CD4-positive, alpha-beta T cell treated with Interleukin-10 for 1 hour (primary cell): ENCODE data around the gene BTBD7.

Source experiments
- DNase-seq: peaks from one replicate; pipeline ENCODE4 v3.0.0-alpha.2; 2020

BTBD7 gene

DNA sequence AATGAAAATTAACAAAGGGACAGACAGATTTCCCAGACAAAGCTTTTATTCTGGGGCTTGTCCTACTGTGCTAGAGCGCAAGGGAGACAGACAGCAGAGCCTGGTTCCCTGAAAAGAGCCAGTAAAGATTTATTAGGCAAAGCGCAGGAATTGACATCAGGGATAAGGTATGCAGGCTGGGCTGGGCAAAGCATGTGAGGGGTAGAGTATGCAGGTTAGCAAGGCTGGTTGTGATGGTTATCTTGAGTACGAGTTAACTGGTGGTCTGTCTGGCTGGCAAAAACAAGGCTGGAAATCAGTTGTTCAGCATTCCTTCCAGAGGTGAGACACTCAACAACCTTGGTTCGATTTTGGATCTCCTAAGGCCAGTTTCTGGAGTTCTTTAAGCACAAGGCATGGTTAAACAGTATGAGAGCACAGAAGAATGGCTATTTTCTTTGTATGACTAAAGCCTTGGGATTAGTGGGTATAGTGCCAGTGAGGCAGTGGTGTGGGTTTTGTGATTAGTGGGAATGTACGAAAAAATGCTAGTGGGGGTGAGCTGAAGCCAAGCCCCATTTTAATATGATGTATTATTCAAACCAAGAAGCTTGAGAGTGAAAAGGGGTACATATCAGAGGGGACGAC, 30.9 kb downstream of the BTBD7 start:
- no peak for DNase-seq

DNA sequence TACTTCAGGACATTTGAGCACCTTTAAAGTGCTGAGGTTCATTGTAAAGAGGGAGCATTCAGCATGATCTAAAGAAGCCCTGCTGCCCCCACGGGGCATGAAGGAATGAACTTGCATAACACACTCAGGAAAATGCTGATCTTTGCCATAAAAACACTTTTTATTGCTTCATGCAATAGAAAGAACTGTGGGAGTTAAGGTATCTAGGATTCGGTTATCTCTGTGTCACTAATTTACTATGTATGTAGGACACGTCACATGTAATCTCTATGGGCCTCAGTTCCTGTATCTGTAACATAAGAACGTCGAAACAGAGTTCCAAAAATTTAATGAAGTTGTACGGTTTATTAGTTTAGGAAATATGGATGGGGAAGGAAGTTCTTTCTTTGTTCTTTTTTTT, 33.0 kb downstream of the BTBD7 start:
- no peak for DNase-seq

DNA sequence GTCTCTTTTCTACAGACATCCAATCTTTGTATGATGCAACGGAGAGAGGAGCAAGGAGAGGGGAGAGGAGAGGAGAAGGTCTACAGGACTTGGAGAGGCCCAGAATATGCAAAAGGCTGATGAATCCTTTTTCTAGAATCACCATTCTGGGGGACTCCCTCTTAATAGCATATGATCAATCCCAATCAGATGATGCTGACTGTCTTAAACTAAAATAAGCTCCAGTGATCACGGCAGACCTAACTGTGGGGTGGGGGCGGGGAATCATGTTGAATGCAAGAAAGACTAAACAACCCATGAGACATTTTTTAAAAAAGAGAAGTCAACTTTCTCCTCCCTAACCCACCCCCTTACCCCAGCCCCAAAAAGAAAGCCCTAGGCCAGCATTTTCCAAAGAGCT, 33.4 kb downstream of the BTBD7 start:
- no peak for DNase-seq

- no peak for DNase-seq
Measured at GRCh38 chr14:93295541-93296220, 37.2 kb downstream of the BTBD7 start.

DNA sequence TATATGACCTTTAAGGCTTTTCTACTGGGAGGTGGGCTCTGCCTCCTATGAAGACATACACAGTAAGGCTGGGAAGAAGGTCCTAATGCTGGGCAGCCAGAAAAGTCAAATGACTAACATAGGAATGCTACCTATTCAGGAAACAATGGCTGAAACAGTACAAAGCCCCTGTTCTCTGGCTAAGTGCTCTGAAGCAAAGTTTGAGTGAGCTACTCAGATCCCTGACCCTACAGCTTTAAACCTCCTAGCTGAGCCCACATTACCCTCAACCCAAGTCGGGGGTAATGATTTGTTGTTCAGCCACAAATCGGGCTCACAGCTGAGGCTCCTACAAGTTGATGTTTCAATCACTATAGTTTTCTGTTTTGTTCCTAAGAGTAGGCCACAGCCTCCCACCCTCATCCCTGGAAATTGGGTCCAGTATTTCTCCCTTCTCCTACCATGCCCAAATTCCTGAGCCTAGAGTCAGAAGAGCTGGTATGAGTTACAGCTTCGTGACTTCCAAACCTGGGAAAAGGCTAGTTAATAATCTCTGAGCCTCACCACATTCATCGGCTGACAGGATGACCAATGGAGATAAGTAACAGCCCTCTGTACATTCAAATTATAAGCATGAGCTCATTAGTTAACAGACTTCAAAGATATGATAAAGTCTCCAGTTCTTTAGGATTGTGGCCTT, 46.5 kb downstream of the BTBD7 start:
- no peak for DNase-seq

DNA sequence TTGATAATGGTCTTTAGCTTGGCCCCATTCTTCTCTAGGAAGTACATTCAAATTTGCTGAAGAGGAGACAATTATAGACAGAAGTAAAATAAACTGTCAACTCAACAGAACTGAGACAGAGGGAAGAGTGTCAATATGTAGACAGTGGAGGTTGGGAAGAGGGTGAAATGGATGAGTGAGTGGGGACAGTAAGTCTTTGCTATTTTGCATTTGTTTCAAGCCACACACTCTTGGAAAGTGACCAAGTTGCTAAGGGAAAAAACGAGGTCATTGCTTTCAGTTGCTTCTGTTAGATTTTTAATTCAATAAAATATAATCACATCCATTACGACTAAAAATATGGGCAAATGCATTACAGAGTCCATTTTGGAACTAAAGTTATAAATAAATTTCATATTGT, 47.8 kb downstream of the BTBD7 start:
- no peak for DNase-seq

DNA sequence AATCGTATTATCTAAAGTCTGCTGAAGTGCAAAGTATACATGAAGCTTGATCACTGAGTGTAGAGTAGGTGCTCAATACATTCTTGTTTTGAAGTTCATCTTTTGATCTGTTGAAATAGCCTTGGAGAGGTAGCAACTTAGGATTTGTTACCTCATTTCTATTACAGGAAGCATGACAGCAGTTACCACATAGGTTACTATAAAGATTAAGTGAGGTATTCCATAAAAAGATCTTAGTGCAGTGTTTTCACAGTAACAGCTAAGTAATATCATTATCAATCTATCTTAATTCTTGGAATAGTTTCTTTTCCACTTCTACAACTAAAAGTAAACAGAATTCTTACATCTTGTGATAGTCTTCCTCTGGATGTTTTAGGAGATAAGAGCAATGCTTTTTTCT, 50.9 kb downstream of the BTBD7 start:
- DNase-seq, result no peak

GRCh38 chr14:93280743-93281142, 52.1 kb downstream of the BTBD7 start:
- no peak for DNase-seq

DNA sequence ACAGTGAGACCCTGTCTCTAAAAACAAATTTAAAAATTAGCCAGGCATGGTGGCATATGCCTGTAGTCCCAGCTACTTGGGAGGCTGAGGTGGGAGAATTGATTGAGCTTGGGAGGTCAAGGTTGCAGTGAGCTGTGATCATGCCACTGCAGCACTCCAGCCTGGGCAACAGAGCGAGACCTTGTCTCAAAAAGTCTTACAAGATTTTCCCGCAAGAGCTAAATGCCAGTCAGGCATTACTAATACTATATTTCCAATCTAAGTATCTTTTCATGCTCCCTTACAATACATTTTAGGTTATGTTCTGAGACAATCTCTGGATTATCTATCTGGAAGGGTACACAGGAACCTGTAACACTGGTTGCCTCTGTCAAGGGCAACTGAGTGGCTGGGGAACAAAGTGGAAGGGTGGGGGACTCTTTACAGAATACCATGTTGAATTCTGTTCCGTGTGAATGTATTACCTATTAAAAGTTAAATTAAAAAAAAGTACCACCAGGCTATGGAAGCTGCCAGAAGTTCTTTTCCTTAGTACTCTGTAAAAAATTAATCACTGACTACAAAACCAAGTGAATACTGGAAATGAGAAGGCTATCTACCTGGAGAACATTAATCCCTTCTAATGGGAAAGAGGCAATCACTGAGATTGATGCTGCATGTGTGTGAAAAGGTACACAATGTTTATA, 56.7 kb downstream of the BTBD7 start:
- no peak for DNase-seq

- no peak for DNase-seq
Measured at GRCh38 chr14:93274055-93274806, 58.6 kb downstream of the BTBD7 start.

- DNase-seq, result no peak
Measured at GRCh38 chr14:93271111-93271510, 61.7 kb downstream of the BTBD7 start.

GRCh38 chr14:93269341-93270068, 63.3 kb downstream of the BTBD7 start:
- DNase-seq, result no peak

DNA sequence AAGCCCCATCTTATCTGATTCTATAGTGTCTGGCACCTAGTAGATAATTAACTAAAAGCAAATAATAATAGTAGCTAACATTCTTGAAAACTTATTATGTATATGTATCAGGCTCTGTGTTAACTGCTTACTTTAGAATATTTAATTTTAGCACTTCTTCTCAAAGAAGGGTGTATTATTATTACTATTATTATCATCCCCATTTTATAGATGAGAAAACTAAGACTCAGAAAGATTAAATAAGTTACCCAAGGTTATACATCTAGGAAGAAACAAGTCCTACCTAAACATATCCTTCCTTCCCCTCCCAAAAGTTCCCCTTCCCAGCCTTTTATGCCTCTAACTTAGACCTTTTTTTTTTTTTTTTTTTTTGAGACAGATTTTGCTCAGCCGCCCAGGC, 64.4 kb downstream of the BTBD7 start:
- no peak for DNase-seq

DNA sequence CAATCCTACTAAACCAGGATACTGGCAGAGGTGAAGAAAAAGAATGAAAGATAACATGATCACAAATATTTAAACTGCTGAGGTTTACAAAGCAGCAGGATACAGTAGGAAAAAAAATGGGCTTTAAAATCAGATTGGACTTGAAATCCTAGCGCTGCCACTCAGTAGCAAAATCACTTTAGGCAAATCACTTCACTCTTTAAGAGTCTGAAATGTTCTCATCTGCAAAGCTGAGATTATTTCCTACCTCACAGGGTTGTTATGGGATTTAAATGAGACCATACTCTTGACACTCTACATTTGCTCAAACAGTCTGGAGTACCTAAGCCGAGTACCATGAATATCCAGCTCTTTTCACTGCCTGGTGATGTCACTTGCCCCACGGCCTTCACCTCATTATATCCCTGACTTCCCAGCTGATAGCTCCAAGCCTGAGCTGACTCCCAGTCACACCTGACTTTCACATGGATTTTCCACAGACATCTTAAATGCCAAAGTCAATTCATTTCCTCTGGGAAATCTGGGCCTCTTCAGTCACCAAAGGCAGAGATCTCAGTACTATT, 65.6 kb downstream of the BTBD7 start:
- no peak for DNase-seq

DNA sequence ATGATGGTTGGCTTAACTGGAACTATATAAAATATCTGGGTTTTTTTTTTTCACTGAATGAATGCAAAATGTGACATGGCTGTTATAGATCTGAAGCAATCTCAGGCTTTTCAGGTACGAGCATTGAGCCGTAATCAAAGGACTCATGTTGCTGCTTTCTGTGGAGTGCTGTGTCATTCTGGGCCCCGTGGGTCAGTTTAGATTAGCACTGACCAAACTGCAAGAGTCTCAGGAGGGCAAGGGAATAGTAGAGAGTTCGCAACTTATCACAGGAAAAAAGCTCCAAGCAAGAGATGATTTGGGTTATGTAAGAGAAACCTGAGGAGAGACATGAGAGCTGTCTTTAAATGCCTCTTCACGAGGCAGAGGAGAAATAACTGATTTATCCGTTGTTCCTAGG, 66.7 kb downstream of the BTBD7 start:
- no peak for DNase-seq

GRCh38 chr14:93263416-93263815, 69.4 kb downstream of the BTBD7 start:
- no peak for DNase-seq

- no peak for DNase-seq
Measured at GRCh38 chr14:93262446-93262845, 70.4 kb downstream of the BTBD7 start.

- DNase-seq, result no peak
Measured at GRCh38 chr14:93249128-93249831, 83.6 kb downstream of the BTBD7 start.

DNA sequence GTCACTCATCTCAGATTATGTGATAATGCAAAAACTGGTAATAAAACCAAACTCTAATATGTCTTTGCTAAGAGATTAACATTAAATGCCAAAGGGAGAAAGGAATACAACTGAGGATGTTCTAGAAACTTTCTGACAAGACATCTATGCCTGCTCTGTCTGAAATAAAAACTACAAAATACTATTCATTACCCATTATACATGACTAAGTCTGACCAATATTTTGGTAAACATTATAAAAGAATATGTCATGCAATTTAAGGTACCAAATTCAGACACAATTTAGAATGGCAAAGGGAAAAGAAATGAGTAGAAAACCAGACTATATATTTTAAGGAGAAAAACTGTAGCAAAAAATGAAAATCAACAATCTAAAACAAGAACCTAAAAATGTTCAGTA, 86.3 kb downstream of the BTBD7 start:
- no peak for DNase-seq

DNA sequence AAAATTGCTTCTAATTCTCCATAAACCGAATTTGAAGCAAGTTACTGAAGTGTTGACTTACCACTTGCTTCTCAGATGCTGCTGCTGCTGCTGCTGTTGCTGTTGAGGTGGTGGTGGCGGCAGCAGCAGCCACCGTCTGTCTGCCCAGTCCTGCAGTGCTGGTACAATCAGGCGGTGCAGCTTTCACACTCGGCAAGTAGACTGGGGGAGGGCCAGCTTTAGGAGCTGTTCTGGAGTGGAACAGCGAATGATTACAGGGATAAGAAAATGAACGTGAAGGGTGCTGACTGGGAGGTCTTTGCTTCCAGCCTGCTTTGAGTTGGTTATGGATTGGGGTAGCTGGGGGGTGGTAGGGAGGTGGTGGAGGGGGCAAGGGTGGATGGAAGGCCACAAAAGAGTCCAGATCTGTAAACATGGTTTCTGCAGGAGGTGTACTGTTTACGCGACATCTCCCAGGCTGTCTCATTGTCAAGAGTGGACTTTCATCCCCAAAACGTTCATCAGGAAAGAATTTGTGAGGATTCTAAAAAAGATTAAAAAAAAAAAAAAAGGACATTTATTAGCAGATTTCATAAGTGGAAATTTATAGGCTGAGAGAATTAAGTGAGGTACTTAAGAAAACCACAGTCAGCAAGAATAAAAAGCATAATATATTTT, 86.9 kb downstream of the BTBD7 start:
- DNase-seq, result no peak

- no peak for DNase-seq
Measured at GRCh38 chr14:93240678-93241000, 92.2 kb downstream of the BTBD7 start.
